Activated T-helper 2 cell treated with anti-CD3 and anti-CD28 coated beads, Interferon-gamma antibody, Interleukin-2, Interleukin-4, amounts not matched to agents 10 μg/mL and 5 μg/mL and 100 μg/mL, durations not matched to agents 14 hours and 24 hours and 36 hours (primary cell): Measurements from ENCODE around the gene ENPP7. TPM values are rescaled to one million over a fixed set of nuclear protein-coding genes. Genes with fewer than 3 reads are reported as not detected.

ENCODE experiments used
- total RNA-seq: library from RNA; stranded (reverse); gene quantifications from 2 replicates; pipeline ENCODE4 v1.2.3, GENCODE V29; 2022

The ENPP7 gene
- total RNA-seq, 1 donor from 2014 or later = not detected

Other genes starting within 250 kb of the ENPP7 start
- 0.07 TPM in 1 of 2 replicates, not detected in the other for gene RBFOX3, start 119.9 kb upstream of the ENPP7 start, total RNA-seq
- 9.7 and 11.2 TPM in 2 replicates for gene CBX2, start 47.2 kb downstream of the ENPP7 start, total RNA-seq
- gene CBX8, start 66.1 kb downstream of the ENPP7 start, total RNA-seq = 8.6 and 9.9 TPM in 2 replicates
- gene CBX4, start 108.5 kb downstream of the ENPP7 start, total RNA-seq = 18.5 and 25.0 TPM in 2 replicates